Lower leg skin (tissue), 4 donors: ENCODE measurements around the gene VAV2. TPM values are rescaled to one million over a fixed set of nuclear protein-coding genes. Genes with fewer than 3 reads are reported as not detected.

ENCODE experiments used
- DNase-seq, 2 donors: peaks; one replicate each; pipeline ENCODE4 v3.0.0-alpha.2; 2019; ENCODE audit warnings: low spot score in 2 of 2
- H3K4me3 ChIP-seq: fragments of 200-600 bp; sonication (generic); 2 replicates; pipeline ENCODE4 v1.5.1; 2017; ENCODE audit warnings: mild to moderate bottlenecking, low read depth; ENCODE audit not compliant: poor library complexity, severe bottlenecking
- CTCF ChIP-seq, 3 donors: fragments of 450-650 bp; IDR thresholded peaks; one replicate each; pipeline ENCODE4 v1.5.1; 2016; ENCODE audit warnings: antibody characterized with exemption in 3 of 3, mild to moderate bottlenecking in 3 of 3, moderate library complexity in 2 of 3
- POLR2A ChIP-seq, 2 donors: fragments of 450-650 bp; IDR thresholded peaks; one replicate each; pipeline ENCODE4 v1.6.1; 2016 to 2017; ENCODE audit warnings: antibody characterized with exemption in 2 of 2, mild to moderate bottlenecking in 1 of 2, moderate library complexity in 1 of 2
- WGBS, 2 donors: methylation state at CpG; one replicate each; pipeline ENCODE4 v1.1.5; 2018; 5-methylcytosine and 5-hydroxymethylcytosine counted together
- intact Hi-C: fragments of 100-400 bp; cut with DNase I; formaldehyde crosslinking; loops from one replicate; pipeline ENCODE4 v1.15.0; 2023; ENCODE audit warnings: low total_unique reads
- total RNA-seq, 4 donors: library from RNA; depleted of rRNA; stranded (reverse); fragments of >200 nt; gene quantifications; one replicate each; pipeline ENCODE4 v1.1.0, GENCODE V29; 2016

Gene VAV2
- total RNA-seq, 4 donors from 2014 or later, result 6.8 to 9.1 (median 7.5) TPM

GRCh38 chr9:133948561-133949485 lies 43.3 kb downstream of the VAV2 start:
- no peak for DNase-seq
- intact Hi-C loops, result no loop called here
- no peak for TF ChIP-seq CTCF (IDR thresholded peaks at IDR 0.05)
- 89 to 91% methylated on average over 30 to 31 of the region's 31 CpGs for WGBS, 2 donors
- no peak overlapping the region for H3K4me3 ChIP-seq

GRCh38 chr9:133948131-133948530 lies 44.0 kb downstream of the VAV2 start:
- H3K4me3 ChIP-seq, result no peak overlapping the region
- WGBS, 2 donors, result 66 to 75% methylated on average over 16 of the region's 16 CpGs
- no peak for TF ChIP-seq POLR2A (IDR thresholded peaks at IDR 0.05)
- no peak for TF ChIP-seq CTCF (IDR thresholded peaks at IDR 0.05)
- intact Hi-C loops, result no loop called here
- DNase-seq, result no peak

GRCh38 chr9:133946840-133947486 lies 45.2 kb downstream of the VAV2 start:
- WGBS, 2 donors, result 88 to 93% methylated on average over 18 of the region's 18 CpGs
- H3K4me3 ChIP-seq, result no peak overlapping the region
- no peak for DNase-seq
- no peak for TF ChIP-seq POLR2A (IDR thresholded peaks at IDR 0.05)
- TF ChIP-seq CTCF (IDR thresholded peaks at IDR 0.05), result no peak
- intact Hi-C loops, result no loop called here

GRCh38 chr9:133945977-133946753 lies 46.0 kb downstream of the VAV2 start:
- TF ChIP-seq CTCF (IDR thresholded peaks at IDR 0.05) (no peak), POLR2A (IDR thresholded peaks at IDR 0.05) (no peak)
- no peak for DNase-seq
- H3K4me3 ChIP-seq, result no peak overlapping the region
- WGBS, 2 donors, result 94 to 95% methylated on average over 9 to 13 of the region's 14 CpGs
- intact Hi-C loops, result no loop called here

- no peak for DNase-seq
- intact Hi-C loops, result no loop called here
- no peak overlapping the region for H3K4me3 ChIP-seq
- WGBS, 2 donors, result 78 to 83% methylated on average over 10 to 13 of the region's 13 CpGs
- TF ChIP-seq POLR2A (IDR thresholded peaks at IDR 0.05) (no peak), CTCF (IDR thresholded peaks at IDR 0.05) (no peak)
Observed at GRCh38 chr9:133945314-133945975, 46.7 kb downstream of the VAV2 start.
